ENCODE measurements around the gene HNF4A. TPM values are rescaled to one million over a fixed set of nuclear protein-coding genes. Genes with fewer than 3 reads are reported as not detected.

The HNF4A gene
- total and polyA plus RNA-seq, 2 of the 13 experiments (the other 11 are each of a cell fraction or from before 2014, with no cell fraction given) = 80.9 to 169 TPM

GRCh38 chr20:44424039-44424495 lies 68.6 kb downstream of the HNF4A start:
- H2AFZ ChIP-seq (ENCODE audit: low read length) = no peak overlapping the region
- CTCF ChIA-PET (ENCODE audit: low intra/inter-chr PET ratio, low total read pairs) = no interaction called here
- no peaks in the 10 kb centered on the region for H4K20me1 ChIP-seq (ENCODE audit: insufficient read depth, low read length)
- H3K4me3 ChIP-seq (replicated peaks in 1 of 3; ENCODE audit: insufficient read depth in 1 of 3, low read depth in 2 of 3, low read length in 3 of 3) = no peak overlapping the region
- H3K36me3 ChIP-seq (replicated peaks in 1 of 2; ENCODE audit: control insufficient read depth in 1 of 2, insufficient read depth in 2 of 2, low read length in 2 of 2) = peaks cover 35 to 86% of the 10 kb centered on the region in 2 experiments
- ATAC-seq = no peak
- BruUV-seq (replicated peaks) = no TSS peak
- H3K4me2 ChIP-seq (ENCODE audit: low read depth, low read length) = no peak overlapping the region
- peaks cover 63% of the 10 kb centered on the region for H3K4me1 ChIP-seq (ENCODE audit: insufficient read depth, low read length)
- no peak for FAIRE-seq
- POLR2A ChIA-PET = interaction anchor here (0.7 to 1.0 kb wide), 2 partner anchors 14 to 30 kb away, joined by 3 read pairs; no protein-coding TSS in a partner anchor
- in situ Hi-C loops (cut with HindIII; ENCODE audit: extremely low pct_ligation_motif_present, low pct_unique_long_range_greater_than_20kb) = no loop called here
- intact Hi-C loops (cut with micrococcal nuclease; ENCODE audit: unreplicated experiment) = no loop called here
- no peak overlapping the region for H3K27ac ChIP-seq (ENCODE audit: extremely low read length, insufficient read depth, low read length)
- no peak for DNase-seq (ENCODE audit: low spot score)
- H3K79me2 ChIP-seq (ENCODE audit: insufficient read depth, low read length) = no peaks in the 10 kb centered on the region
- H3K9ac ChIP-seq (ENCODE audit: insufficient read depth, low read depth, low read length) = no peak overlapping the region
- no peaks in the 10 kb centered on the region for H3K27me3 ChIP-seq (ENCODE audit: control insufficient read depth in 1 of 2, insufficient read depth in 2 of 2, low read length in 2 of 2)
- no peaks in the 10 kb centered on the region for H3K9me3 ChIP-seq (ENCODE audit: low read length)
- WGBS (ENCODE audit: low lambda C conversion rate) = 98% methylated on average over 14 of the region's 14 CpGs
- peak; percentile 64 for TF ChIP-seq RBM39 (IDR thresholded peaks at IDR 0.05; ENCODE audit: low read depth, low read length, poor library complexity, severe bottlenecking)
- no peak for TF ChIP-seq ZNF224 (CRISPR knock-in tag; IDR thresholded peaks at IDR 0.05)
- TF ChIP-seq MBNL3 (CRISPR knock-in tag; conservative IDR thresholded peaks at IDR 0.05) = no peak
- peak; percentile 6 to 45; a peak in 2 of 4 replicates for TF ChIP-seq POLR2A (IDR thresholded peaks at IDR 0.05; ENCODE audit: insufficient read depth in 1 of 2, low read depth in 2 of 2, low read length in 2 of 2)
- TF ChIP-seq YEATS4 (CRISPR knock-in tag; IDR thresholded peaks at IDR 0.05; ENCODE audit: borderline replicate concordance) = no peak
- no peak for TF ChIP-seq ZFP37 (CRISPR knock-in tag; IDR thresholded peaks at IDR 0.05; ENCODE audit: borderline replicate concordance)
- no peak for TF ChIP-seq ZNF710 (CRISPR knock-in tag; IDR thresholded peaks at IDR 0.05; ENCODE audit: borderline replicate concordance)
- no peak for TF ChIP-seq ZNF609 (CRISPR knock-in tag; IDR thresholded peaks at IDR 0.05; ENCODE audit: borderline replicate concordance)
- TF ChIP-seq RBFOX2 (IDR thresholded peaks at IDR 0.05; ENCODE audit: low read depth, low read length) = no peak
- TF ChIP-seq ESRRA (CRISPR knock-in tag; IDR thresholded peaks at IDR 0.05; ENCODE audit: low read depth) = no peak
- TF ChIP-seq AGO2 (optimal IDR thresholded peaks at IDR 0.05; ENCODE audit: low read depth, low read length) = peak; percentile 78
- no peak for TF ChIP-seq SYNCRIP (IDR thresholded peaks at IDR 0.05; ENCODE audit: insufficient read depth, low read depth, low read length)
- no peak for TF ChIP-seq ZNF18 (CRISPR knock-in tag; IDR thresholded peaks at IDR 0.05; ENCODE audit: insufficient replicate concordance)
- TF ChIP-seq SNAPC2 (CRISPR knock-in tag; IDR thresholded peaks at IDR 0.05) = no peak
- TF ChIP-seq MIER3 (CRISPR knock-in tag; IDR thresholded peaks at IDR 0.05; ENCODE audit: borderline replicate concordance) = no peak
- no peak for TF ChIP-seq NCOA5 (CRISPR knock-in tag; IDR thresholded peaks at IDR 0.05)
- TF ChIP-seq NFE2L1 (CRISPR knock-in tag; IDR thresholded peaks at IDR 0.05; ENCODE audit: borderline replicate concordance) = no peak
